ENCODE results near the gene ARMH3.
A peak's percentile ranks its signal among the peaks of the same experiment; 100 is the strongest.
"Not testable (repeated sequence)": the region's sequence is repeated elsewhere in the genome, so short reads cannot be mapped to it uniquely, and the experiment has no call there.

ARMH3 gene

DNA sequence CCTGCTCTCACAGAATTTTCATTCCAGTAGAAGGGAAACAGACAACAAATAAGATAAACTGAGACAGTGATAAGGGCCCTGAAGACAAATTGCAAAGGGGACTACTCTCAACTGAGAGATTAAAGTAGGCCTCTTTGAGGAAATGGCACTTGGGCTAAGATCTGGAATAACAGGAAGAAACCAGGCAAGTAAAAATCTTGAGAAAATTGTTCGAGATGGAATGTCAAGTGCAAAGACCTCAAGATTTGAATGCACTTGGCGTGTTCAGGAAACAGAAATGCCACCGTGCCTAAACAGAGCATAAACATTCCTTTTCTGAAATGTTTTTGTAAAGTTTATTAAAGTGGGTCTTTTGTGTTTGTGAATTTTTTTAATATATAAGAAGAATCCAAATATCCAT, 10.7 kb downstream of the ARMH3 start:
- DNase-seq = no peak

DNA sequence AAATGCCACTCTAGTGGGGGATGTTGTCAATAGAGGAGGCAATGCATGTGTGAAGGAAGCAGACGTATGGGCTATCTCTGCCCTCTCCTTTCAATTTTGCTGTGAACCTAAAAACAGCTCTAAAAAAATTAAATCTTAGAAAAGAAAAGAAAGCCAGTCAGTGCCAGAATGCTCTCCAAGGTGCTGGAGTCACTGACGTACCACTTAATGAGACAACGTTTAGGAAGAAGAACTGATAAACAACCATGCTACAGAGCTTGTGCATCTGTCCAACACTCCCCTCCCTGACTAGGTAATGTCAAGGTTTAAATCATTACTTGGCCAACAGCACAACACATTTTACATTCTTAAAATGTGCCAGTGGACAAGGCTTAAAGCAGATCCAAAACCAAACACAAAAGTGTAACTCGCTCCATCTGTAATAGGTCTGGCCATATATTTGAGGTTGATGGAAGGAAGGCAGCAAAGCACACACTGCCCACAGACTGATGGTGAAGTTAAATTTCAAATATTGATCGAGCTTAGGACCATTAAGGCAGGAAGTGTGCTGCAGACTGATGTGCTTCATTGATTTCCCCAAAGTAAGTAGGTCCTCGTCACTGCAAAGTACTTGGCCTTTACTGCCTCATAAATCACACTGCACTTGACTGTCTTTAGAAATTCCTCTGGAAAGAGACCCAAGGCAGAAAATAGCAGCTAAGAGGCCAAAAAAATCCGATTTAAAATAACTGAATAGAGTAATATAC, 15.5 kb downstream of the ARMH3 start:
- DNase-seq = no peak

DNA sequence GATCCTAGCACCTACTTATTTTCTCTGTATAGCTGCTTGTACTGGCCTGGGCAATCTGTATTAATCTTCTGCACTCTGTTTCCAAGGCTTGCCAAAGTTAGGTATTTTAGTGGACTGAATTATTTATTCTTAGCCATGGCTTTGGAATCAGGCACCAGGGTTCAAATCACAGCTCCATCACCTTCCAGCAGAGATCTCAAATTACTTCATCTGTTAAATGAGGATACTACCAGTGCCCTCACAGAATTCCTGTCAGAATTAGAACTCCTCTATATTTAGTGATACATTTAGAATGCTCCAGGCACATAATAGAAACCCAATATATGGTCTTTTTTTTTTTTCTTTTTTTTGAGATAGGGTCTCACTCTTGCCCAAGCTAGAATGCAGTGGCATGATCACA, 17.6 kb downstream of the ARMH3 start:
- DNase-seq = no peak

DNA sequence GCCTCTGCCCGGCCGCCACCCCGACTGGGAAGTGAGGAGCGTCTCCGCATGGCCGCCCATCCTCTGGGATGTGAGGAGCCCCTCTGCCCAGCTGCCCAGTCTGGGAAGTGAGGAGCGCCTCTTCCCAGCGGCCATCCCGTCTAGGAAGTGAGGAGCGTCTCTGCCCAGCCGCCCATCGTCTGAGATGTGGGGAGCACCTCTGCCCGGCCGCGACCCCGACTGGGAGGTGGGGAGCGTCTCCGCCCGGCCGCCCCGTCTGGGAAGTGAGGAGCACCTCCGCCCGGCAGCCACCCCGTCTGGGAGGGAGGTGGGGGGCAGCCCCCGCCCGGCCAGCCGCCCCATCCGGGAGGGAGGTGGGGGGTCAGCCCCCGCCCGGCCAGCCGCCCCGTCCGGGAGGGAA, 20.2 kb downstream of the ARMH3 start:
- not testable (repeated sequence) for DNase-seq

DNA sequence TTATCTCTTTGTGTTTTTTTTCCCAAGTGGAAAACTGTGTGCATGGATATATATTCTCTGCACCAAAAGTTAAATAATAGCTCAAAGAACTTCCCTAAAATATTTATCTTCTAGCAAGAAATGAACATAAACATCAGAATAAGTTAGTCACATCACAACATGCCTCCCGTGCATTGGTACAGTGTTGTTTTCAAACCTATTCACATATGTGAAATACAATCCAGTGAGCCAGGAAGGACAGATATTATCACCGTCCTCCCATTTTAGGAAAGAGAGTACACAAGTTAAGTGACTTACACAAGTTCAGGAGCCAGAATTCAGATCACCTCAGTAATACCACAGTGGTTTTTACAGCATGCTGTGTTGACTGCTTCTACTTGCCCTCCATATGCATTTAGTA, 22.2 kb downstream of the ARMH3 start:
- no peak for DNase-seq

DNA sequence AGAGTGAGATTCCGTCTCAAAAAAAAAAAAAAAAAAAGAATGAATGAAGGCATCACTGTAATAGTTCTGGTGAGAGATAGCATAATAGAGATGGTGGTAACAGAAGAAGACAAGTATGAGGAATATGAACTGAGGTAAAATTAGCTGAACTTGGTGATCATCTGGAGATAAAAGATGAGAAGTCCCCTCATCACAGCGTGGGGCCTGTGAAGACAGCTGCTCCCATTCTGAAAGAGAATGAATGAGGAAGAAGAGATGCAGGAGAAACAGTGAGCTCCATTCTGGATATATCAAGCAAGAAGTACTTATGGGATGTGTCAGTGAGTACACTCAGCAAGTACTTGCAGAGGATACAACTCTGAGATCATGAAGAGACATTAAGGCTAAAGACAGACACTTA, 28.7 kb downstream of the ARMH3 start:
- DNase-seq = no peak

DNA sequence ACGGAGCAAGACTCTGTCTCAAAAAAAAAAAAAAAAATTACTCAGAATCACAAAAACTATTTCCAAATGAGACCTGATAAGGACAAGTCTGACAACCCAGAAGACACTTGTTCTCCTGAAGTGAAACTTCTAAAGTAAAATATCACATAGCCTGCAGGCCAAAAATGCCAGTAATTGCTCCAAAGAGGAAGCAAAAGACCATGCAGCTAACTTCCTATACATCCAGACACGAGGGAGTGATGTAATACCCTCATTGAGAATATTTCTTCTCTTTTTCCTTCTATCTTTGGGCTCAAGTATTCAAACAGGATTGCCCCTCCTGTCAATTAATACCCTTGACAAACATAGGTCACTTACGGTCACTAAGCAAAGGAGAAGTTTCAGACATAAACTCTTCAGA, 31.2 kb downstream of the ARMH3 start:
- no peak for DNase-seq

DNA sequence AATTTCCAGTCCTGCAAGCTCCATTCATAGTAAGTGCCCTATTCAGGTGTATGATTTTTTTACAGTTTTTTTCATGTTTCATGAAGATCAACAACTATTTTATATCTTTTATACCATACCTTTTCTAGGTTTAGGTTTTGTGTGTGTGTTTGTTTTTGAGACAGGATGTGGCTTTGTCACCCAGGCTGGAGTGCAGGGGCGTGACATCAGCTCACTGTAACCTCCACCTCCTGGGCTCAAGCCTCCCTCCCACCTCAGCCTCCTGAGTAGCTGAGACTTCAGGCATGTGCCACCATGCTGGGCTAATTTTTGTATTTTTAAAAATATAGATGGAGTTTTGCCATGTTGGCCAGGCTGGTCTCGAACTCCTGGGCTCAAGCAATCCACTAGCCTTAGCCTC, 35.0 kb downstream of the ARMH3 start:
- no peak for DNase-seq

DNA sequence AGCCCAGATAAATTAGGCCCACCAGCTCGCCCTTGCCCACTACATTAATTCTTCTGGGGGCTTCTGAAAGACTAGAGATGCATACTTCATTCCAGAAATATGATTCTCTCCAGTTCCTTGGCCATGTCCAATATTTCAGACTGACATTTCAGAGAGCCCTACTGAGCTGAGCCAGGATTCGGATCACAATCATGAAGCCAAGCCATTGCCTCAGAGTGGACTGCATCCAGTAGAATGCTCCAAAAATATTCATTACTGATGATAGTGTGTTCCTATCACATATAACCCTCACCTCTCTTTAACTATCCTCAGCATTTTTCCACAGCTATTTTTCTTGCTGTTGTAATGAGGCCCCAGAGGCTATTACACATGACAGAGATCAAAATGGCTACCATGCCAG, 38.7 kb downstream of the ARMH3 start:
- no peak for DNase-seq

DNA sequence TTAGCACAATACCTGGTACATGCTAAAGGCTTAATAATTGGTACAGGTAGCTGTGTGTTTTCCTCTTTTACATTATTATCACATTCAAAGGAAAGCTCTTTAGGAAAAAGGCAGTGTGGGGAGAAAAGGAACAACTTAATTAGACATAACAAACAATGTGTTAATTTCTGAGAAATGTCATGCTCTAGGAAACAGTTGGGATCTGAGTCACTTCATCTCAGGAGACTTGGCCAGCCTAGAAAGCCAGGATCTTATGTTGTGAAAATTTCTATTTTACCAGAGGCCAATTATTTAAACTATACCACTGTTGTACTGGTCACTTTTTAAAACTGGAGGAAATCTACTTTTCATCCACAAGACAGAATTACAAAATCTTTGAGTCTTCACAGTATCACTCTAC, 39.6 kb downstream of the ARMH3 start:
- no peak for DNase-seq

DNA sequence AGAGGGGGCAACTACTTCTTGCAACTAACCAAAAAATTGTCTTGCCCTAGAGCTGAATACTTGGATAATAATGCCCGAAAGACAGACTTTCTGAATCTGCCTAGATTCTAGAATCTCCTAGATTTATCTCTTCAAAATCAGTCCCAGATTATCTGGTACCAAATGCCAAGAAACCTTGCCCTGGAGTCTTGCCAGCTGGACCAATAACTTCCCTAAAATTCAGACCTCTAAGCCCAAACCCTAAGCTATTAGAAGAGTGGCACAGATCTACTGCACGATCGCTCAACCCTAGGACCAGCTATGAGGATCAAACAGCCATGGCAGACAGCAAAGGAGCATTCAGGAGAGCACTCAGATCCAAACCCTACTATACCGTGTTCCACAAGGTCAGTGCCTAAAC, 45.0 kb downstream of the ARMH3 start:
- DNase-seq = no peak

DNA sequence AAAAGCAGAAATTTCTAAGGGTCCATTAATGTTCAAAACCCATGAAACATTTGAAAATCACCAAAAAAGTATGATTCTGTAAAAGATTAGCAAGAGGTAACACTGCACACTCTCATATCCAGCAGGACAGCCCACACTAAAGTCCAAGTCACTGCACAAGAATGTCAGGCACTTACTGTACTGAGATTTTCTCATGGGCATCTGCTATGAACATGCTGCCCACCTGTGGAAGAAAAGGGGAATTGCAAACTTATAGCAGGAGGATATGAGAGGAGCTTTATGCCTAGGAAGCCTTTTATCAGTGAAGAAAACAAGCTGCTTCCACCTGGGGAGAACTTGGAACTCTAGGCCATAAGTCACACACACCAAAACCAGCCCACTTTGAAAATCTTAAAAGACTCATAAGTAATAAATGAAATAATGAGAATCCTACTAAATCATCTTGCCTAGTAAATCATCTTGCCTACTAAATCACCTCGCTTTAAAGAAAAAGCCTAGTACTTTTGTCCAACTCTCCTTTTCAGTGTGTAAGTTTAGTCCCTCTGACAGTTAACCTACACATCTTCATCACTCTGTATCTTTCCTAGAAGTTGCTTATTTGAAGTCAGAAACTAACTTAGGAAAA, 46.1 kb downstream of the ARMH3 start:
- DNase-seq = peak; percentile 46

DNA sequence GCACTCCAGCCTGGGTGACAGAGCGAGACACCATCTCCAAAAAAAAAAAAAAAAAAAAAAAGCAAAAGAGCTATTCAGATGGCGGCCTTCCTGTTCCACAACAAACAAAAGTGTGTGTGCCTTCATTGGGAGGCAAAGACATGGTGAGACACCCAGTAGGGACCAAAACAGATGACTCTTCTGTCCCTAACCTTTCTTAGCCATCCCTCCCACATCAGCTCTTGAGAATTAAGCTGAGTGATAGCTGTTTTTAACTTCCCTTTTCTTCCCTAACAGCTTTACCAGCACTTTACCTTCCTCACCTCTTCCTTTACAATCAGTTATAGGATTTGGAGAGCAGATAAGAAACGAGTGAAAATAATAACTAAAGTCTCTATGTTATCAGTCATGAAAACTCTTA, 48.2 kb downstream of the ARMH3 start:
- no peak for DNase-seq

DNA sequence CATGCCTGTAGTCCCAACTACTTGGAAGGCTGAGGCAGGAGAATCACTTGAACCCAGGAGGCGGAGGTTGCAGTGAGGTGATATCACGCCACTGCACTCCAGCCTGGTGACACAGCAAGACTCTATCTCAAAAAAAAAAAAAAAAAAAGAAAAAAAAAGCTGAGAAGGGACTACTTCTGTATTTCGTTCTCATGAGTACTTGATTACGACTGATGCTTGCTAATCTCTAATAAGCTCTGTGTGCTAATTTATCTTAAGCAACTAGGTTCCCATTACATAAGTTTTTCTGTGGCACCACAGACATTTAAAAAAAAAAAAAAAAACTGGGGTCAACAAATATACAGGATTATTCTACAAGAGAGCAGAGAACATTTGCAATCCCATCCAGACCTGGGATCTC, 48.9 kb downstream of the ARMH3 start:
- DNase-seq = not testable (repeated sequence)

DNA sequence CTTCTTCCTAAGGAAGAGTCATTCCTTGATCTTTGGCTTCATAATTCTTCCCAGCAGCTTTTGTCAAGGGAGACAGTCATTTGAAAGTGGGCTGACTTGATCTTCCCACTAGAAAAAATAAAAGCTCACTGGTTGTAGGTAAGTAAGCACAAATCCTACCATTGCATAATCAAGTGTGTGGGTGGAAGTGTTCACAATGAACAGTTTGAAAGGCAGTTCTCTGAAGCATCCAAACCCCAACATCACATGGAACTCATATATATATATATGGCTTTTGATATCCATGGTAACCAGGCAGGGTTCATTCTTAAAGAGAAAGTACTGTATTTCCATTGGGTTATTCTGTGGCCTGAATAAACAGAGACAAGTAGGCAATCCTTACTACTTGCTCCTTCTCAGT, 51.6 kb downstream of the ARMH3 start:
- no peak for DNase-seq

DNA sequence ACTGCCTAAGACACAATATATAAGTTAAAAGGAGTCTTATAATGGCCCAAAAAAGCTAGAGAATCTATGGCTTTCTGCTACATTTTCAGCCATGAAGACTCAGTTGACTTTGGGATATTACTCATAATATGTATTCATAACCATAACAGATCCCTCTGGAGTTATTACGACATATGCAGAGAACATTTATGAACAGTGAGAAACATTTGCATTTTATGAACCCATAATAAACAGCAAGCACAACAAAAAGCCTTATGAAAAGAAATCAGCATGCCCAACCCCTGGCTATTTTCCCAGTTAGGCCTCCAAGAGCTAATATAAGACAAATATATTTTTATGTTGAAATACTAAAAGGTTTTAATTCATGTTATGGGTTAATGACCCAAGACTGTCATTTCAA, 52.4 kb downstream of the ARMH3 start:
- DNase-seq = no peak

DNA sequence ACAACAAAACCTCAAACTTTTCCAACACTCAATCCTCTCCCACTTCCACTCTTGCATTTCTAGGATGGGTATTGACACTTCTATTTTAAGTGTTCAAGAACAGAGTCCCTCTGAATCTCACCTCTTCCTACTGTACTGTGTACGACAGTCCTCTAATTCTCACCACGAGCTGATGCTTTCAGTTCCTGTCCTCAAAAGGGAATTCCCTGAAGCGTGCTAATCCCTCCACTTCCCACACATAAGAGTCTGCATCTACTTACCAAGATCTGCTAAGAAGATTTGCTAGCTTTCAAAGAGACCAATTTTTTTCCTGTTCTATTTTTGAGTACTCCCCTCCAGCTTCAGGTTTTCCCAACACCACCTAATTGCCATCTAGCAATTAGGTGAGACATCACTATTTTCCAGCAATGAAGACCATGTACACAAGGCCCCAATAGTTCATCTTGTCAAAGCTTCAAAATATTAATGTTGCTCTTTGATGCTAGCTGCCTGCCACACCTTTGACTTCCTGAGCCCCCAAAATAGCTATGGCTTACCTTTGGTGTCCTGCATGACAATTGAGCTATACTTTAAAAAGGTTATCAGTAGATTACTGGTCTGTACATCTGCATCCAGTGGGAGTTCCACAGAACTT, 54.4 kb downstream of the ARMH3 start:
- no peak for DNase-seq

DNA sequence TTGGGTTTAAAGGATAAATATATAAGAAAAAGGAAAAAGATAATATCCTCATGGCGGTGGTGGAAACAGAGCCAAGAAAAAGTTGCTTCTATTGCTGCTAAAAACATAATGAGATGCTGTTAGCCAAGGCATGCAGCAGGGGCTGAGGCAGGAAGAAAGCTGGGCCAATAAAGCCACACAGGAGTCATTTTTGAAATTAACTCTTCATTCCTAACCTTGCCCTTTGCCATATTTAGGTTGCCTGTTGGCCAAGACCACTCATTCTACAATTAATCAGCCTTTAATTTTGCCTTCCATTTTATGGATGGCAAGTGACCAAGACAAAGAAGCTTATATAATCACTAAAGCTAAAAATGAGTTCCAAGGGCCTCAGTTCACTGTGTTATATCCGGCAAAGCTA, 58.2 kb downstream of the ARMH3 start:
- no peak for DNase-seq

DNA sequence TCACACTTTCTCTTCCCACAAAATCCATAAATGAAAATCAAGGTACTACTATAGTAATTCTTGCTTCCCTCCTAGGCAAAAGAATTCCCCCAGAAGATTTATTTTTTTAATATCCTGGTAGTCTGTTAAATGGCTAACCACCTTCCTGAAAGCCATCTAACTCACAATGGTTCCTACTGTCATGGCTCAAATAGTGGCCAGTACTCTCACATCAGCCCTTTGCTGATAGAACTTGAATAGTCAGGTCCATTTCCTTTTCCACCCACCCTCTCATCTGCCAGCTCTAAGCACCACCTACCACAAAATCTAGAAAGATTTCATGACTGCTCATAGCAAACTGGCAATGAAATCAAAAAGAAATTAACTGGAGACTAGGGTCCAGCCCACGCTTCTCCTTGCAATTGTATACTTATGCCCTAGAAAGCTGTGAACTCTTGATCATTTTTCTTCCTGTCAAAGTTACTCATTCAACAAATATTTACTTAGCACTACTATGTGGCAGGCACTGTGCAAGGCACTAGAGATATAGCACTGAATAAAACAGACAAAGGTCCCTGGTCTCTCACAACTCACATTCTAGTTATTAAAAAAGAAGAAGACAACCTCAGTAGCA, 60.4 kb downstream of the ARMH3 start:
- DNase-seq = no peak

DNA sequence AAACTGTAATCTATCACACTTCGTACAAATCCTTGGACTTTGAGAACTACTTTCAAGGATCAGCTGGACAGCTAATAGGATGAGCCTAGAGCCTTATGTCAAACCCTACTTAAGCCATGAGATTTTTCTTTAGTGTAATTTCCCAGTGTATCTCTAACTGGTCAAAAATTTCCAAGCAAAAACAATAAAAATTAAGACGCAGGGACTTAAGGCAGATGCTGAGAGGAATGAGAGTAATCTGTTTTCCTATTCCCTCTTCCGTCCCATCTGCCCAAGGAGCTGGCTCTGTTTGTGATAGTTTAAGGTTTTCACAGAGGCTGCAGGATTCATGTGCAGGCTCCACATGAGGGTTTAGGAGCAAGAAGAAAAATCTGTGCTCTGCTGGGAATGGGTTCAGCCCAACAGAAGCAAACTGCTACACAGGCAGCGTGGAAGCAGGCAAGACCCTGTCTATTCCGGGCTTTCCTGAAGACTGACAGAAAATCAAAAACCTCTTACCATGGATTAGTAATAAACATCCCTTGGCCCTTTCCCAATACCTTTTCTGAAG, 62.2 kb downstream of the ARMH3 start:
- no peak for DNase-seq

DNA sequence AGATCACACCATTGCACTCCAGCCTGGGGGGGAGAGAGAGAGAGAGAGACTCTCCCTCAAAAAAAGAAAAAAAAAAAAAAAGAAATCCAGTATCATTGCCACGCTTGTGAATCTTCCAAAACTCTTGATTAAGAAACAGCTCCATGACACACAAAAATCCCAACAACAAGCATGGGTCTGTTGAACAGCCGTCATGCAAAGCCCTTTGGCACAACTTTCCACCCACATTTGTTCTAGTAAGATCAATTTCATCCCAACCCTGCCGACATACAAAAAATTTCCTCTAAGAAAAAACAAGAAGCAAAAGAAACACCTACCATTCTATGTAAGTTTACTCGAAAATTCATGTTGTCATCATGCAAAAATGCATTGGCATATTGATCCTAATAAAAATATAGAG, 62.8 kb downstream of the ARMH3 start:
- DNase-seq = no peak

DNA sequence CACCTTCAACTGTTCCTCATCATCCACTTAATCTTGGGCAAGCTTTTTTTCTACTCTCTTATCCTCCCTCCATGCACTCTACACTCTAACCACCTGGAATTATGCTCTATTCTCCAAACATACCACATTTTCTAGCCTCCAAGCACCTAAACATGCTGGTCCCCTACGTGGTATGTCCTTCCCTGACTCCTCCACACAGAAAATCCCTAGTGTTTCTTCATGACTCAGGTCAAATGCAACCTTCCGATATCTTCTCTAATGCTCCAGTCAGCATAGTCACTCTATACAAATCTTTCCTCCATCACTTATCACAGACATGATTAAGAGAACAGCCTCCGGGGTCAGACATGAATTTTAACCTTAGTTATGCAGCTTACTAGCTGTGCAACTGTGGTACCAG, 68.8 kb downstream of the ARMH3 start:
- DNase-seq = no peak

DNA sequence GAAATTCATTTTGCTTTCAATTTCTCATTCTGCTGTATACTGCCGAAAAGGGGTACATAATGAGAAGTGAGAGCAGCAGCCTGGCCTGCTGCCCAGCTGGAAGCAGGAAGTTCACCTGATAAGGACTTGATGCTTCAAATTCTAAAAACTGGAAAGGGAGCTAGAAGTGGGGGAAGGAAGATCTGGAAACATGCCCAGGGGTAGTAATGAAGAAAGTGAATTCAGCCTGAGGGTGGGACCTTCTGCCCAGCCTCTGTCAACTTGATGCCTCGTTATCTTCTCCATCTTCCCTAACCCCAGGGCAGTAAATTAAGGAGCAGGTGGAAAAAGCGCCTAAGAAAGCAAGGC, 69.4 kb downstream of the ARMH3 start:
- DNase-seq = no peak

DNA sequence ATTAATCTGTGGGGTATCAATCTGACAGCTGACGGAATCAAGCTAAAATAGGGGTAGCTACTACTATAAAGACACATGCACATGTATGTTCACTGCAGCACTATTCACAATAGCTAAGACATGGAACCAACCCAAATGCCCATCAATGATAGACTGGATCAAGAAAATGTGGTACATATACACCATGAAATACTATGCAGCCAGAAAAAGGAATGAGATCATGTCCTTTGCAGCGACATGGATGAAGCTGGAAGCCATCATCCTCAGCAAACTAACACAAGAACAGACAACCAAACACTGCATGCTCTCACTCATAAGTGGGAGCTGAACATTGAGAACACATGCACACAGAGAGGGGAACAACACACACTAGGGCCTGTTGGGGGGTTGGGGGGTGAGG, 75.3 kb downstream of the ARMH3 start:
- DNase-seq = not testable (repeated sequence)
